OCI-M2 (cell line): Measurements from ENCODE around the gene TMEM164.

Source experiments
- DNase-seq: peaks from one replicate; lab custom pipeline; 2025; ENCODE audit not compliant: unreplicated experiment; lab: John Stamatoyannopoulos, UW

The TMEM164 gene

DNA sequence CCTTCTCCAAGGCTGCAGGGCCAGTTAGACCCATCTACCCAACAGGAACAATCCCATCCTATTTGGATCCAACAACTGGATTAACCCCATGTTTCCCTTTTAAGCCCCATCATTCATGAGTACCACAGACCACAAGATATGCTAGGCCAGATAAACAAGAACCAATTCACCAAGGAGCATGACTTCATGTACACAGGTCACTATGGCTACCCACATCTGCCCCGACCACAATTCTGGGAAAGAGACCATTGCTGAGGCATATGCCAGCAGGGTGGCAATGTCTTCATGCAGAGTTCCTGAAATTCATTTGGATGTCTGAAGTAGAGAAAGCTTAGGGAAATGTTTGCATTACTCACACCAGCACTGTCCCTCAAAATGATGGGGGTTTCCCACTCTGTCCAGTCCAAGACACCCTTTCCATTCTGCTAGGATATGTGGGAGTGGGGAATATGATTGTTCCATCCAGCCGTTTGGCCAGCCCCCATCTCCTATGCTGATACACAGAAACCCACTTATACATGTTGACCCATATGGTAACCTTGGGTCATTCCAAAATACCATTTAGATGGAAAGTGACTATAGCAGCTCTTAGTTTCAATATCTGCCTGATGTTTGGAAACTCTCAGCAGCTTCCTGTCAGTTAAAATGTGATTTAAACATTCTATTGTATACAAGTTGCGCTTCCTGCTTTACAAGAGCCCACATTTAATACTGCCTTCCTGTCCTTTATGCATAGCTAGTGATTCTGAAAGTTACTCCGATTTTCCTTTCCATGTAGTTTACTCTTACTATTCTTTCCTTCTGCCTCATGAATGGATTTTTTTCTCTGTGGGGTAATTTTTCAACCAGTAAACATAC, 186.0 kb downstream of the TMEM164 start:
- DNase-seq: no peak

DNA sequence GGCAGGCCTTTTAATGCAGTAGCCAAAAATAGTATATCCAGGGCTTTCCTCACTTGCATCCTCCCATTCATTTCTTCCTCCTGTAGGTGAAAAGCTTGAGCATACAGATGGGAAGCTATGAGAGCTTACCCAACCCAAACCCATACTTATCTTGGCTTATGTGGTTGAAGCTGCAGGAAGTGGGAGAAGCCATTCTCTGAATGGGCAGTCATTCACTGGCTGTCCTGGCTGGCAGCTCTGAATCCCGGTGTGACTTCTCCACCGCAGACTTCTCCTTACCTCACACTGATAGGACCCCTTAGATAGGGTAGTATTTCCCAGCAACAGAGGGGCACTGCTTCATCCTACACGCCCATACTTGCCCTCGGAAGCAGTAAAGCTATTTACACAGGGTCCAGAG, 189.6 kb downstream of the TMEM164 start:
- DNase-seq: no peak

DNA sequence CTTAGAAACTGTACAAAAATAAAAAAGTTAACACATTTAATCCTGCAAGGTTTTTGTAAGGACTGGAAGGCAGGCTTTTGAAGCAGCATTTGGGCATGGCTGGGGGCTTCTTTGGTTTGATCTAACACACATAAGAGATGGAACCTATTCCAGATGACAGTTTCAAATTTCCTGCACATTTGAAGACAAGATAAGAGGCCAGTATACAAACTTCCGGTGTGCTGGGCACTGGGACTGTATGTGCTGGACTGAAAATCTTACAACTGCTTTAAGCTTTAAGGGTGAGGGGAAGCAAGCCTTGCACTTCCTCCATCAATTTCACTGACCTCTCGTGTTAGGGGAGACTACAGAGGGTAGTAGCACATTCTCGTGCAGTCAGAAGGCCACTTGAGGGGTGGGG, 192.1 kb downstream of the TMEM164 start:
- DNase-seq: no peak

DNA sequence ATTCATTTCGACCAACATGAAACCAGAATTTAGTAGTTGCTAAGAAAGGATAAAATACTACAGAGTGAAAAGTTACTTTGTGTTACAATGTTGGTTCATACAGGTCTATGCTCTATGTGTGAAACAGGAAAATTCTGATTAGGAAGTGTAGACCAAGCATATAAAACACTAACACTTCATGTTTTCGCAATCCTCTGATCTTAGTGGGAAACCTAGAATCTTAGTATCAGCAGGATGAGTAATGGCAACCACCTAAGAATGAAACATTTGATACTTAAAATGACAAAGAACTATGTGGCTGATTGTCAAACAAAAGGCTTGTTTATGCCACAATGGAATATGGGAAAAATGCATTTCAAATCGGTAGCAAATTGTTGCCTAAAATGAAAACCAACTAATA, 198.9 kb downstream of the TMEM164 start:
- no peak for DNase-seq

DNA sequence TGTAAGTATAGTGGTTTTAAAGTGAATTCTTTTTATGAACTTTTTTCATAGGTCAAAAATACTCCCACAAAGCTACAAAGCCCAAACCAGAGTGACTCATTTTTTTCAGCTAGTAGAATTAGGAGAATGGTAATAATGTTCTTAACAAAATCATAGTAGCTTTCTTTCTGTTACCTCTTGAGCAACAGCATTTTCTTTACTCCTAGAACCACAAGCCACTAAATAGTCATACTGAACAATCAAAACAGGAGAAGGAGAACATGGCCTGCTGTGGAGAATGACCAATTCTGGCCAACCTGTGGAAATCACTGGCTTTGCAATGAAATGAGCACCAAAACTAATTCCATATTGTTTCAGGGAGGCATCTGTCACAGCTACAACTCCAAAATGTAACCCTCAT, 202.1 kb downstream of the TMEM164 start:
- DNase-seq: no peak

DNA sequence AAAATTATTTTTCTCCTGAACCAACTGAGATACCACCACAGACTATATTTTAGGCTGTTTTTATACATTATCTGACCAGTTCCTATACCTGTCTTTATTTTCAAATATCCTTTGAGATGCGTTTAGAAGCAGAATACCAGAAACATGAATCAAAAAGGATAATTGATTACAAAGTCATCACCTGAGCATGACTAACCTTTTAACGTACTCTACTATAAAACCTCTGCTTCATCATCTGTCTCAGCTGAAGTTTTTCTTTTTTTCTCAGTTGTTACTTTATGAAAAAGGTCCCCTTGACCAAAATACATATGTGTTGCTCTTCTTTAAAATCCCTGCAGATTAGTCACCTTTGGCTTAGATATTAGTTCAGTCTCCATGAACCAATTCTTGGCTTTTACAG, 205.2 kb downstream of the TMEM164 start:
- no peak for DNase-seq

DNA sequence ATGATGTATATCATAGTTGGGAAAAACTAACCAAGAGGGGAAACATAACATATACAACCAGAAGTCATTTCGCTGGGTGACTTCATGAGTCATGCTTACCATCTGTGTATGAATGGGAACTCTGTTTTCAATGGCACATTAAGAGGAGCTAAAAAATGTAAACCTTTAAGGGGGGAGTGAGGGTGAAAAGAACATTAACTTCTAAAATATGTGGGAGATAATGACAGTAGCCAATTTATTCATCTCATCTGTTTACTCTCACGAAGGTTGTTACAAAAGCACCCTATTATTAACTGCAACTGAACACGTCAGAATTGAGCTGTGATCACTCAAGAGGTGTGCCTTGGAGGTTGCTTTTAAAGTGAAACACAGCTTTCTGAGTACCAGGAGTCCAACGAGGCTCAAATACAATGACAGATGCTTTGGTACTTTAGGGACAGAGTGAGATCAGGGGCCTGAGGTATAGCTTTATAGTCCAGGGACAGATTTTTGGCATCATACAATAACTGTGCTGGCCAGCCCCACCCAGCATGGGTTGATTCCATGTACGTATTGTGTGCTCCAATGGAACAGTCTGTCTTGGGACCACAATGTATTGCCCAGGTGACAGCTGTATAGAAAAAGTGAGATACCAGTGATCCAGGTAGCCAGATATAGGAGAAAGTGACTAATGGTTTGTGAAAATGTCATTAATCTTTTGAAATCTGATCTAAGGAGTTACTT, 207.7 kb downstream of the TMEM164 start:
- no peak for DNase-seq

DNA sequence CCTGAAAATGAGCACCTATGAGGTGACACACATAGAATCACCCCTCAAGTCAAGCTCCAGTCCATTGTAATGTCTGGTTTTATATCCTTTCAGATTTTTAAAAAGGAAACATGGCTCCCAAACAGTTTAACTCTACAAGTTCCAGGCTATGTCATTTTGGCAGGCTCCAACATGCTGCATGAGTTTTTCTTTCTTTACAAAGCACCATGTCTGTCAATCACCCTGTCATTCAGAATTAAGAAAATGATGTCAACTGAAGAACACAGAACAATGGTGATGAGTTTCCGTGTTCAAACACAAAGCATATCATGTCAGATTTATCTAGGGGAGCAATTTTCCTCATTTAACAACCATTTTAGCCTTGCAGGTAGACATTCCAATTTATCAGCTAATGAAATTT, 208.4 kb downstream of the TMEM164 start:
- no peak for DNase-seq

DNA sequence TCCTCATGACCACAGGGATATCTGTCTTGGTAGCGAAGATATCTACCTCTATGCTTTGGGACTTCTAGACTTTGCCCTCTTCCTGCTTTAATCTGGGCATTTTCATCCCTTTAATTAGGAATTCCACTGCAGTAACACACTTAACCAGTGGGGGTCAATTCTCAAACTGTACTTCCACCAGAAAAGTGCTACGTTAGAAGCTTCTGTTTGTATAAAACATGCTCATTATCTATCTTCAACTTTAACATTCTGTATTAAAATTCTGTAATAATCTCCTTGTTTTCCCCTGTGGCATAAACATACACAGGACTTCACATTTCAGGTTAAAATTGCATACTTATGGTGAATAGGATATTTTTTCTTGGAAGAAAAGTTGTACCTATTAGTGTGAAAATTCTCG, 209.4 kb downstream of the TMEM164 start:
- no peak for DNase-seq

DNA sequence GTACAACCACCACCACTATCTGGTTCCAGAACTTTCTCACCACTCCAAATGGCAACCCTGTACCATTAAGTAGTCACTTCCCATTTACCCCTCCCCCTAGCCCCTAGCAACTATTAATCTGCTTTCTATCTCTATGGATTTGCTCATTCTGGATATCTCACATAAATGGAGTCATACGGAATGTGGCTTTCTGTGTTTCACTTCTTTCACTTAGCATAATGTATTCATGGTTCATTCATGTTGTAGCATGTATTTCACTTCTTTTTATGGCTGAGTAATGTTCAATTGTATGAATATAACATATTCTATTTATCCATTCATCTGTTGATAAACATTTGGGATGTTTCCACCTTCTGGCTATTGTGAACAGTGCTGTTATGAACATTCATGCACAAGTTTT, 210.3 kb downstream of the TMEM164 start:
- no peak for DNase-seq

DNA sequence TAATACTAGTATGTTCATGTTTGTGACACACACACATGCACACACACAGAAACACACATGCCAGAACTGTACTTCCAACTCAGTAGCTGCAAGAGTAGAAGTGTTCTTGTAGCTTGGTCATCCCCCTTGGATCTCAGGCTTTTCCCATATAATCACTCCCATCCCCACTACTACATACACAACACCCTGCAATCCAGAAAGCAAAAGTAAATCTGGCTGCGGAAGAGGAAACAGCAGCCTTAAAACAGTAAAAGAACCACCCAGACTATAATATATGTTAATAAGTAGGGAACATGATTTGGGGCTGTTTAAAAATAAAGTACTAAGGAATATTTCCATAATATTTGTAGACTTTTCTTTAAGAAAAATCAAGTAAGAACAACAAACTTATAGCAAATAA, 211.8 kb downstream of the TMEM164 start:
- no peak for DNase-seq

DNA sequence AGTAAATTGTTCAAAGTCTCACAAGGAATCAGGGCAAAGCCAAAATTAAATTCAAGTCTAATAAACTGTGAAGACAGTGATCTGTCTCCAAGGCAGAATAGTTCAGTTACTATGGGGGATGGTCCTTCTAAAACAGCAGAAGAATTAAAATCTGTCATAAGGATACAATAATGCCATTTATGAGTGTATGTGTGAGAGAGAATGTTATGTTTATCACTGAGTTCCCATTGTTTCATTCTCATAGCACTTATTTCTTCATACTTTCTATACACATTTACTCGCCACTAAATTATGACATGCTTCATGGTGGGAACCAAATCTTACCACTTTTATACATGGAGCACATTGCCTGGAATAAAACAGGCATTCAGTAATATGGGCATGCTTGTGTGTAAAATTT, 212.5 kb downstream of the TMEM164 start:
- no peak for DNase-seq

DNA sequence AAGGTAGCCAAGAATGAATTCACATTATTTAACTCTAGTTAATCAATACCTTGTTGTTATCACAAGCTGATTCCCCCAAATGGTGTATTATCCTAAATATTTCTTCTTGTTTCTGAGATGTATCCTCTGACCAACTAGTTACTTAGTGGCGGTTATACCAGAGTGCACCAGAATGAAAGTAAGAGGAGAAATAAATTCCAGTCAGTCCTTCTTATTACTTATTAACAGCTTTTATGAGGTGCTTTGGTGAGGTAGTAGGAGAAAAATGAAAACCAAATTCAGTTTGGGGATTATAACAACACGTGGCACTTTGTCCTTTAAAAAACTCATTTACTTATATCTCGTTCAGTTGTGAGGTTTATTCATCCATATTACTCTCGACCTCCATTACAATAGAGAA, 213.1 kb downstream of the TMEM164 start:
- no peak for DNase-seq

DNA sequence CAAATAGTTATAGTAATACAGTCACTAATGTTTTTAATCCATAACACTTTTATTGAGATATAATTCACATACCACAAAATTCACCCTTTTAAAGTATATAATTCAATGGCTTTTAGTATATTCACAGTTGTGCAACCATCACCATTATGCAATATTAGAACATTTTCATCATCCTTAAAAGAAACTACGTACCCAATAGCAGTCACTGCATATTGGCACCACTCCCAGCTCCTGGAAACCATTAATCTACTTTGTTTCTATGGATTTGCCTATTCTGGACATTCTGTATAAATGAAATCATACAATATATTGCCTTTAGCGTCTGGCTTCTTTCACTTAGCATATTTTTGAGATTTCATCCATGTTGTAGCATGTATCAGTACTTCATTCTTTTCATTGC, 215.7 kb downstream of the TMEM164 start:
- DNase-seq: no peak

DNA sequence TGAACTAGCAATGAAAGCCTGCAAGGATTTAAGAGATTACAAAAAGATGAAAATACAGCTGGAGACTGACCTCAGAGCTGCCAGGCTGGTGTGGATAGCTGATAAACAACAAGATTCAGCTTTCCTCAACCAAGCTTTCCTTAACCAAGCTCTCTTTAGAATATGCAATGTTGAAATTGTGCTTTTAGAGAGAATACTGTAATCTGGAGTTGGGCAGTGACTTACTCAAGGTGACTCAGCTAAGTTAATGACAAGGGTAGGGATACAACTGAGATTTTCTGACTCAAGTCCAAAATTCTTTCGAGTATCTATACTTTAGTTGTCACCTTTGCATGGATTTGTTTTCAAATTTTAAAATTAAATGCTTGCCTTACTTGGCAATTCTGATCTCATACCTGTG, 217.0 kb downstream of the TMEM164 start:
- no peak for DNase-seq

DNA sequence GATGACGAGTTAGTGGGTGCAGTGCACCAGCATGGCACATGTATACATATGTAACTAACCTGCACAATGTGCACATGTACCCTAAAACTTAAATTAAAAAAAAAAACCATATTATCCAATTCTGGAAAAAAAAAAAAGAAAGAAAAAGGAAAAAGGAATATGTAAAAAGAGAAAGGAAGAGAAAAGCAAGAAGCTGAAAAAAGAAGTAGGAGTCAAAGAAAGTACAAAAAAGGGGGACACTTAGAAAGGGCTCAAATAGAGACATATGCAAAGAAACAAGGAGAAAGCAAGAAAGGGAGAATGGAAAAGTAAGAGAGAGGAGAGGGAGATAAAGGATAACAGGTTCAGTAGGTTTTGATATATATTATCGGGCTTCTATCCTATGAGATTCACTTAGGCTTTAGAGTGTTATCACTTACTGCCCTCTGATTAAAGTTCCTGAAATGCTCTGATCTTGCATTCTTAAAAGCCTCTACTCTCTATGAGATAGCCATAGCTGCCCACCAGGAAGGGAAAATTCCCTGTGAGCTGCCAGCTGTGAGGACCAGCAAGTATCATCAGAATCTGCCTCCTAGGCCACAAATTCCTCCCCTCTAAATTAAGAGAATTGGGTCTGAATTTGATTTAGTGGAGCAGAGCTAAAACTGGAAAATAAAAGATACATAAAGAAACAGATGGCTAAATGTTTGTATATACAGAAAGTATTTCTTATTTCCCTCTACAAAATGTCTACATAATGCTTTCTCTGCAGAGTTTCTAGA, 219.8 kb downstream of the TMEM164 start:
- DNase-seq: no peak

DNA sequence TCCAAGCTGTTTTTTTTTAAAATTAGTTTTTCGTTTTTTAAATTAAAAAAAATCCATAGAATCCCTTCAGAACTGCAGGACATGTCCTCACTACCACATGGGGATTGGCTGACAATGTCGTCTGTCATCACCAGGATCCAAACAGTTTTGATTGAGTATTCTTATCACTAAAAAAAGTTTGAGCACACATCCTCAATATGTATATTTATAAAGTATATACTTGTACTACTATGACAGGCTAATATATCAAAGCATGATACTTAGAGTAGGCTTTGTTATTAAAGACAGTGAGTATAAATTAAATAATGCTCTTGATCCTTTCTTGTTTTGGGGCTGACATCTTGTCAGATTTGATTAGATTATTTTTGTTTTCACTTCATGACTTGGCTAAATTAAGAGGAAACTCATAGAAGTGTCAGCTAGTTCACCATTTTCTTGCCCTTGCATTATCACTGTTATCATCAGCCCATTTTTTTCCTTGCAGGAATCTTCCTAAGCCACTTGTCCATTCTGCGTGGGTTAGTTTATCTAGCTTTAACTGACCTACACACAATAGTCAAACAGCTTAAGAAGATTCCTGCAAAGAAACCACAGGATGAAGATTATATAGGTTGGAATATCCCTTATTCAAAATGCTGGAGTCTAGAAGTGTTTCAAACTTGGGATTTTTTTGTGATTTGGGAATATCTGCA, 222.2 kb downstream of the TMEM164 start:
- DNase-seq: no peak

DNA sequence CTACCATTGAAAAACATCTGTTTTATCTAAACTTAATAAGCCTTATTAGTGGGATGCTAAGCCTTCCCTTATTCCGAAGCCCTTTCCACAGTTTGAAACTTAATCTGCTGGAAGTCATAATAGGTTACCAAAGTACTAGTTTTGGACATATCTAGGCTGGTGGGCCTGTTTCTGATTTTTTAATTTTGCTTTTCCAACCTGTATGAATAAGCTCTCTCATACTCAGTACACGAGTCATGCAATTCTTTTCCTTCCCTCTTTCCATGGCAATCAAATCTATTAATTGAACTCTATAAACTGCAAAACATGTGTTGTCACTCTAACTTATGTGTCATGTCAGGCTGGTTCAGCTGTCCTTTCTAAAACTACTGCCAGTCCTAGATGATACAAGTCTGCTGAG, 224.0 kb downstream of the TMEM164 start:
- DNase-seq: no peak
